ENCODE results near the gene POLDIP2. TPM values are rescaled to one million over a fixed set of nuclear protein-coding genes. Genes with fewer than 3 reads are reported as not detected.

POLDIP2 gene
- total and polyA plus RNA-seq, 2 of the 13 experiments (the other 11 are each of a cell fraction or from before 2014, with no cell fraction given): 85.9 to 114 TPM

DNA sequence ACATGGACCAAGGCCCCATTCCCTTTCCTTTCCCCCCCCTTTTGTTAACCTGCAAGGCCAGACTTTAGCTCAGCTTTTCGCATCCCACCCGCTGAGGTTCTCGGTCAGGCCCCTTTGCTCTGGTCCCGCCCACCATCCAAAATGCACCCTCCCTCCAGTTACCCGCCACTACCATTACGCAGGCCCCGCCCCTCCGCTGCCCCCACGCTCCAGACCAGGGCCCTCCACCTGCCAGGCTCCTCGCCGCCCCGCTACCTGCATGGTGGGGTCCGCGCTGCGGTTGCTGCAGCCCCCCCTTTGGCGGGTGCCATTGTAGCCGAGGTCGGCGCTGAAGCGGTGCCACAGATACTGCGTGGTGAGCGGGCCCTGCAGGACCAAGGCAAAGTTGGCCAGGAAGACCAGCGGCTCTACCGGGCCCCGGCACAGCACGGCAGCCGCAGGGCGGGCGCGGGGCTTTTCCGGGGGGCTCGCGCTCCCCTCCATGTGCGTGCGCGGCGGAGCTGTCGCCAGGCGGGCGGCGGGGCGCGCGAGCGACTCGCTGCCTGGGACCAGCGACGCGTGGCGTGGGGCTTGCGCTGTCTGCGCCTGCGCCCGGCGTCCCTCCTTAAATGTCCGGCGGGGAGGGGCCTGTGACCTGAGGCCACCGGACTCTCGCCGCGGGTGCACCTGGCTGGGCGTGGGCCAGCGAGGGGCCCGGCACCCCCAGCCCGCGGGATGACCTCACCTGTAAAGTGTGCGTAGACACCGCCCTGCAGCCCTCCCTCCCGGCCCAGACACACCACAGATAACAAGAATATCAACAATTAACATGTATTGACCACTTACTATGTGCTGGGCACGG is 48.5 kb upstream of the POLDIP2 start, which contains the start of gene SLC46A1 (continued):
- TF ChIP-seq, protein P1, sequence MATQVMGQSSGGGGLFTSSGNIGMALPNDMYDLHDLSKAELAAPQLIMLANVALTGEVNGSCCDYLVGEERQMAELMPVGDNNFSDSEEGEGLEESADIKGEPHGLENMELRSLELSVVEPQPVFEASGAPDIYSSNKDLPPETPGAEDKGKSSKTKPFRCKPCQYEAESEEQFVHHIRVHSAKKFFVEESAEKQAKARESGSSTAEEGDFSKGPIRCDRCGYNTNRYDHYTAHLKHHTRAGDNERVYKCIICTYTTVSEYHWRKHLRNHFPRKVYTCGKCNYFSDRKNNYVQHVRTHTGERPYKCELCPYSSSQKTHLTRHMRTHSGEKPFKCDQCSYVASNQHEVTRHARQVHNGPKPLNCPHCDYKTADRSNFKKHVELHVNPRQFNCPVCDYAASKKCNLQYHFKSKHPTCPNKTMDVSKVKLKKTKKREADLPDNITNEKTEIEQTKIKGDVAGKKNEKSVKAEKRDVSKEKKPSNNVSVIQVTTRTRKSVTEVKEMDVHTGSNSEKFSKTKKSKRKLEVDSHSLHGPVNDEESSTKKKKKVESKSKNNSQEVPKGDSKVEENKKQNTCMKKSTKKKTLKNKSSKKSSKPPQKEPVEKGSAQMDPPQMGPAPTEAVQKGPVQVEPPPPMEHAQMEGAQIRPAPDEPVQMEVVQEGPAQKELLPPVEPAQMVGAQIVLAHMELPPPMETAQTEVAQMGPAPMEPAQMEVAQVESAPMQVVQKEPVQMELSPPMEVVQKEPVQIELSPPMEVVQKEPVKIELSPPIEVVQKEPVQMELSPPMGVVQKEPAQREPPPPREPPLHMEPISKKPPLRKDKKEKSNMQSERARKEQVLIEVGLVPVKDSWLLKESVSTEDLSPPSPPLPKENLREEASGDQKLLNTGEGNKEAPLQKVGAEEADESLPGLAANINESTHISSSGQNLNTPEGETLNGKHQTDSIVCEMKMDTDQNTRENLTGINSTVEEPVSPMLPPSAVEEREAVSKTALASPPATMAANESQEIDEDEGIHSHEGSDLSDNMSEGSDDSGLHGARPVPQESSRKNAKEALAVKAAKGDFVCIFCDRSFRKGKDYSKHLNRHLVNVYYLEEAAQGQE (IDR thresholded peaks at IDR 0.05; ENCODE audit: borderline replicate concordance in 1 of 2, low read depth in 1 of 2, low read length in 2 of 2): no peak
- TF ChIP-seq ARNT (IDR thresholded peaks at IDR 0.05) (no peak), ZNF639 (CRISPR knock-in tag; conservative IDR thresholded peaks at IDR 0.05) (no peak), ZNF274 (CRISPR knock-in tag; IDR thresholded peaks at IDR 0.05) (no peak), HMGXB3 (CRISPR knock-in tag; IDR thresholded peaks at IDR 0.05; ENCODE audit: borderline replicate concordance) (no peak), ZNF879 (CRISPR knock-in tag; IDR thresholded peaks at IDR 0.05) (no peak), ZUFSP (CRISPR knock-in tag; IDR thresholded peaks at IDR 0.05; ENCODE audit: borderline replicate concordance) (no peak), FOSL1 (CRISPR knock-in tag; IDR thresholded peaks at IDR 0.05; ENCODE audit: borderline replicate concordance) (no peak), DPF2 (CRISPR knock-in tag; IDR thresholded peaks at IDR 0.05; ENCODE audit: borderline replicate concordance, low read depth) (no peak), STAT5B (CRISPR knock-in tag; IDR thresholded peaks at IDR 0.05) (no peak), ZNF232 (CRISPR knock-in tag; IDR thresholded peaks at IDR 0.05; ENCODE audit: borderline replicate concordance) (no peak), HMG20B (CRISPR knock-in tag; conservative IDR thresholded peaks at IDR 0.05) (no peak), ZNF343 (CRISPR knock-in tag; IDR thresholded peaks at IDR 0.05) (peak; percentile 79; the same call in 1 of the 2 replicates), ZNF281 (CRISPR knock-in tag; IDR thresholded peaks at IDR 0.05; ENCODE audit: borderline replicate concordance) (0 out of 2 replicates have a peak, but pooled peaks have one; percentile 26)
